Limb (tissue), 2 donors: Measurements from ENCODE around the gene ZNF628.
"Not testable (repeated sequence)": the region's sequence is repeated elsewhere in the genome, so short reads cannot be mapped to it uniquely, and the experiment has no call there.

ENCODE experiments used
- DNase-seq, 2 donors: peaks; one replicate each; pipeline ENCODE4 v3.0.0-alpha.2; 2016; ENCODE audit errors: extremely low spot score in 2 of 2

The ZNF628 gene

DNA sequence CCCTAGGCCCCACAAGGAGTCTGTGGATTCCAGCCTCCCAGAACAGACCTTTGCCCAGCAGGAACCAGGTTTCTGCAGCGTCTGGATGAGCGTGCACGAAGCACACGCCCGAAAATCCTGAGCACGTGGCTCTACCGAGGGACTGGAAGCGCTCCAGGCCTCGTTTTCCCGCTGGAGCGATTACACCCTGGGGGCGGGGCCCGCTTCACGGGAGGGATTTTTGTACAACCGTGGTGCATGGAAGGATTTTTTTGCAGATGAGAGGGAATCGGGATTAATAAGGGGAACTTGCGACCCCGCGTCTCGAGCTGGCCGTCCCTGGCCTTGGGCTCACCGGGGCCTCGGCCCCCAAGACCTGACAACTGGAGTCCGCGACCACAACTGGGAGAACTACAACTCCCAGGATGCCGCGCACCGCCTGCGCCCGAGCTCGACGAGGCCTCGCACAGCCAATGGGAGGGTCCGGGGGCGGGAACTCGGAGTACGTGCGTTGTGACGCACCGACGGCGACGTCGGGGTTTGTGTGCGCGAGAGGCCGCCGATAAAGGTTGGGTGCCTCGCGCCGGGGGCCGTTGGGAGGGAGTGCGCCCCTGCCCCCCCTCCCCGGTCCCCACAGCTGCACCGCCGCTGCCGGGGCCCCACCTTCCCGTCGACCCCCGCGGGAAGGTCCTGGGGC is at the start of gene ZNF628:
Gene ZNF628 (plus strand): TSS at position 518 of the 676 bp plus-strand sequence. CDS start 3,294 bp downstream, outside the sequence.
- DNase-seq = peak; percentile 98 to 99

DNA sequence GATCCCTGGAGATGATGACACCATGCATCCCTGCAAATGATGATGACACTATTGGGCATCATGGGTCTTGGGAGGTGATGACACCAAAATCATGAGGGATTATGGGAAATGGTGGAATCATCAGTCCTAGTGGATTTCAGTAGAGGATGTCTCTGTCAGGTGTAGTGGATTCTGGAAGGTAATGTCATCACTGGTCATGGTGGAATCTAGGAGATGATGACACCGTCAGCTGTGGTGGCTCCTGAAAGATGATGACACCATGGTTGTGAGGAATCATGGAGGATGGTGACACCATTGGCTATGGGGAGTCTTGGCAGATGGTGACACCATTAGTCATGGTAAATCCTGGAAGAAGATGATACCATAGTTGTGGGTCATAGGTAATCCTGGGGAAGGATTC is 45.2 kb upstream of the ZNF628 start:
- DNase-seq = no peak

DNA sequence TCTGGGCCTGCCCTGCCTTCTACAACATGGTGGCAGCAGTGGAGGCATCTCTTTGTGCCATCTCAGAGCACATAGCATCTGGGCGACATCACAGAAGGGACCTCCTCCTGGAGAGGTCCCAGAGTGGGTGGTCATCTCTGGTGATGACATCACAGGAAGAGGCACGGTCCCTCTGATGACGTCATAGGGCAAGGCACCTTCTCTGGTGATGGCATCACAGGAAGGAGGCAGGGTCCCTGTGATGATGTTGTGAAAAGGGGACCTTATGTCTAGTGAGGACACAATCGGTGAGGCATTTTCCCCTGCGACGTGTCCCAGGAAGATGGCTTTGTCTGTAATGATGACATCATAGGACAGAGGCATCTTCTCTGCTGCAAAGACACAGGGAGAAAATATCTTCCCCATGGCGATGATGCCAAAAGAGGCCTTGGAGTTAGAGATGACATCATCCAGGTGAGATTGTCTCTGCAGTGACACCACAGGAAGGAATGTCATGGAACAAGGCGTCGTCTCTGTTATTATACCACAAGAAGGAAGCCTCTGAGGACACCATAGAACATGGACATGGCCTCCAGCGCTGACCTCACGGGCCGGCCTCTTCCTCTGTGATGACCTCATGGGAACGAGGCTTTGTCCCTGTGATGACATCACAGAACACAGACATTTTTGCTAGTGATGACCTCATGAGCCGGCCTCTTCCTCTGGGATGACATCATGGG is 44.0 kb upstream of the ZNF628 start:
- no peak for DNase-seq

GRCh38 chr19:55433292-55433691 is 43.1 kb upstream of the ZNF628 start:
- DNase-seq = no peak

- DNase-seq = no peak
Observed at GRCh38 chr19:55434356-55434919, 42.0 kb upstream of the ZNF628 start.

DNA sequence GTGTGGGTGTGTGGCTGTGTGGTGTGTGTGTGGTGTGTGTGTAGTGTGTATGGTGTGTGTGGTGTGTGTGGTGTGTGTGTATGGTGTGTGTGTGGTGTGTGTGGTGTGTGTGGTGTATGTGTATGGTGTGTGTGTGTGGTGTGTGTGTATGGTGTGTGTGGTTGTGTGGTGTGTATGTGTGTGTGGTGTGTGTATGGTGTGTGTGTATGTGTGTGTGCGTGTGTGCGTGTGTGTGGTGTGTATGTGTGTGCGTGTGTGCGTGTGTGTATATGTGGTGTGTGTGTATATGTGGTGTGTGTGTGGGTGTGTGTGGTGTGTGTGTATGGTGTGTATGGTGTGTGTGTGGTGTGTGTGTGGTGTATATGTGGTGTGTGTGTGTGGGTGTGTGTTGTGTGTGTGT is 41.4 kb upstream of the ZNF628 start:
- no peak for DNase-seq

DNA sequence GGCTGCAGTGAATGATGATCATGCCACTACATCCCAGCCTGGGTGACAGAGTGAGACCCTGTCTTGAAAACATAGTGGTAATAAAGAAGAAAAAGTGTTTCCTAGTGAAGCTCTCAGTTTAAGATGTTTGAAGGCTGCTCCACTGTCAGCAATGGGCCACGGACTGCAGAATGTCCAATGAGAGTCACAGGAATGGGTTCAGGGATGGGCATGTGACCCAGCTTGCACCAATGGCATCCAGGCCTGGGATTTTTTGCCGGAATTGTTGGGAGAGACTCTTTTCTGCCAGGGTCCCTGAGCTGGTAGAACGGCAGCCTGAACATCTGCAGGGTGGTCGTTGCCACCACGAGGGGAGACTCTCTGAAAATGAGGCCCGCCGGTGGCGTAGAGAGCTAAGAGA is 39.6 kb upstream of the ZNF628 start:
- no peak for DNase-seq

DNA sequence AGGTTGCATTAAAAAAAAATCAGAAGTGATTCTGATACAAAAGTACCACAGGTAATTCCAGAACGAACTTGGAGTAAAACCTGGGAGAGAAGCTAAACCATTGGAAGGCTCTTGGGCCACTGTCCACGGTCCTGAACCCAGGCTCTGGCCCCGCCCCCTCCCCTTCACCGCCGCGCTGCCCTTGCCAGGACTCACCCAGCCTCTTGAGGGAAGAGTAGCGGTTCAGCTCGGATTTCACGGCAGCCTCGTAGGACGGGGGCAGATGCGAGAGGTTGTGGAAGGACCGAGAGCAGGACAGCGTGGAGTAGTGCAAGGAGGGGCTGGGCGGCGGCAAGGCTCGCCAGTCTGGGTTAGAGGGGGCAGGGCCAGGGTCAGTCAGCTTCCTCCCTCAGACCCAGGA is 39.0 kb upstream of the ZNF628 start:
- DNase-seq = peak; percentile 57 to 85

DNA sequence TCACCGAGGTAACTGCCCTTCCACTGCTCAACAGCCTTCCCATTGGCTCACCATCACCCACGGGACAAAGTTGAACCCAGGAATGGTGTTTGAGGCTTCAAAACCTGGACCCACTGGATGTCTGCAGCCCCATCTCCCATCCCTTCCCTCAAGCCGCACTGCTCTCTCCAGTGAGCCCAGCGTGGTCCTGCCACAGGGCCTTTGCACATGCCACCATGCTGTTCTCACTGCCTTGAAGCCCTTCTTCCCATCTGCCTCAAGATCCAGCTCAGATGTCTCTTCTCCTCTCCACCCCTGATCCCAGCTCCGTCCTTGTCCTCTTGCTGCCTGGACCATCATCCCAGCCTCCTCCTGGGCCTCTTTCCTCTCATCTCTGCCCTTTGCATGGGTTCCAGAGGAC is 37.4 kb upstream of the ZNF628 start:
- no peak for DNase-seq

DNA sequence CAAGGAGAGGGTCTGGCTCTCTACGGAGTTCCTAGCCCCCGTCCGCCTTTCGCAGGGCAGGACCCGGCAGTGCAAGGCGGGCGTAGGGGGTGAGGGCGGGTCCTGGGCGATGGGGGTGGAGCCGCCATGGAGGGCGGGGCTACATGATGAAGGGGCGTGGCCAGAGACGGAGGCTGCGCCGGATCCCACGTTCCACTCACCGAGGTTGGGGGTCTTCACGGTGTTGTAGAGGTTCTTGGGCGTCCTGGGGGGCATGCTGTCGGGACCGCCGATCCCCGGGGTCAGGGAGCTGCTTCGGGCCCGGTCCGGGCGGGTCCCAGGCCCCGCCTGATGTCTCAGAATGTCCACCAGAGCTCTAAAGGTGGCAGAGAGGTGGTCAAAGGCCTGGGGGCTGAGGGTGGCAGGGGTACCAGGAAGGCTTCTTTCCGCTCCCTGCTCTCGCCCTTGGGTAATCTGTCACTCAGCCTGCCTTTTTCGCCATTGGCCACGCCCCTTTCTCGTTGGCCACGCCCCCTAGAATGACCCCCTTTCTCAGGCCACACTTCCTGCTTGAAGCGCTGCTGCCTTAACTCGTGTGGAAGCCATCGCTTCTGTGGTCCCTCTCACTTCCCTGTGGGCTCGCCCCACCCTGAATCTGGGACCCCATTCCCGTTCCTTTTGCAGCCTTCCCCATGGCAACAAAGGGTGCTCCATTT is 35.9 kb upstream of the ZNF628 start:
- no peak for DNase-seq

DNA sequence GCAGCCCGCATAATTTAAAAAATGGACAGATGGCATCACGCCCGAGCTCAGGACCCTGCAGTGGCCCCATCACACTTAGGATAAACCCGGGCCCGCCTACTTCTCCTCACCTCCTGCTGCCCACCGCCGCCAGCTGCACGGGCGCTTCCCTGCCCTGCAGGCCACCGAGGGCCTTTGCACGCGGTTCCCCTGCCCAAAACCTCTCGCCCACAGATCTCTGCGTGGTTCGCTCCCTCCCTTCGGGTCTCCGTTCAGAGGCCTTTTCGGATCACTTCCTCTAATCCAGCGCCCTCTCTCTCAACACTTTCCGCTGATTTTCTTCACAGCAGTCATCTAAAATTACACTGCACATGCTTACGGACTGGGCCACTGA is 35.1 kb upstream of the ZNF628 start:
- DNase-seq = no peak

GRCh38 chr19:55441692-55442321 is 34.6 kb upstream of the ZNF628 start:
- no peak for DNase-seq

DNA sequence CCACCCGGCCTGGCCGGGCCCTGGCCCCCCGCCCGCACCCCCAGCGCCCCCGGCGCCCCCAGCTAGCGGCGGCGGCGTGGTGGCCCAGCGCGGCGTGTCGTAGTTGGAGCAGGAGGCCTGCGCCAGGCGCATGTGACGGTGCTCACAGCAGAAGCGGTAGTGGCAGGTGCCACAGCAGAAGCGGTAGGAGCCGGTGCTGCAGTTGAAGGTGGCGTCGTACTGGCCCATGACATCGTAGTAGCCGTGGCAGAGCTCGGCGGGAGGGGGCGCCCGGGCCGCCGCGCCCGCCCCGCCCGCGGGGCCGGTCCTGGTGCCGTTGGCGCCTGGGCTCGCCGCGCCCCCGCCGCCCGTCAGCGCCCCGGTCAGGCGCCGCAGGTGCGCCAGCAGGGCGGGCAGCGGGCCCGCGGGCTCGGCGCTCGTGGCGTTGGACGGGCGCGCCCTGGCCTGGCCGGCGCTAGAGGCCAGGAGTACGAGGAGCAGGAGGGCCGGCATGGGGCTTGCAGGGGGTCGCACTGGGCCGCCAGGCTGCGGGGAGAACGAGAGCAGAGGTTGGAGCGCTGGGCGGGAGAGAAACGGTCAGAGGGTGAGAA is 34.0 kb upstream of the ZNF628 start:
- DNase-seq = no peak

DNA sequence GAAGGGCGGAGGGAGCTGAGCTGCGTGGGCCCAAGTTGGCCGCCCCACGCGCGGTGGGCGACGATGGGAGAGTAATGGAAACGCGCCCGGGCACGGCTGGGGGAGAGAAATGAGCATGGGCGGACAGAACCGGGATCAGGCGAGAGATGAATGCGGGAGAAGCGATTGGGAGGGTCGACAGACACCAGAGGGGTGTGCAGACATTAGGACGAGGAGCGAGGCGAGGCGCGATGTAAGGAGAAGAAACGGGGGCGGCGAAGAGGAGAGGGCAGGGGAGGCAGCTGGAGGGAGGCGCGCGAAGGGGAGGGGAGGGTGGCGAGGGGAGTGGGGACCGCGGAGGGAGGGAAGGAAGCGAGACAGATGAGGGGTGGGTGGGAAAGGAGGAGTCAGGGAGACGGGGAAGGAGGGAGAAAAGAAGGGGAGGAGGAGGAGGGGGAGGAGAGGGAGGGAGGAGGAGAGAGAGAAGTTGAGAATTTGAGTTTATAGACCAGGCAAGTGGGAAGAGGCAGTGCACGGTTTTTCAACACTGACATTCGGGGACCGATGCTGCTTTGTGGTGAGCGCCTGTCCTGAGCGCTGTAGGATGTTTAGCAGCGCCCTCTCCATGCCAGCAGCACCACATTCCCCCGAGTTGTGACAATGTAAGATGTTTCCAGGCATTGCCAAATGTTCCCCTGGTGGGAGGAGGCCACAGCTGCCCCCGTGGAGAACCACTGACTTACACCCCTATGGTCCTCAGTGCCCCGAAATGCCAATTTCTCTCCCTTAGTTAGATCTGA is 33.2 kb upstream of the ZNF628 start, which contains the start of gene SHISA7:
Gene SHISA7 (minus strand): TSS at position 256 of the 779 bp plus-strand sequence. CDS start 437 bp downstream, outside the sequence.
- DNase-seq = no peak

- DNase-seq = no peak
Observed at GRCh38 chr19:55443824-55444480, 32.5 kb upstream of the ZNF628 start.

GRCh38 chr19:55444646-55445045 is 31.8 kb upstream of the ZNF628 start:
- DNase-seq = no peak

DNA sequence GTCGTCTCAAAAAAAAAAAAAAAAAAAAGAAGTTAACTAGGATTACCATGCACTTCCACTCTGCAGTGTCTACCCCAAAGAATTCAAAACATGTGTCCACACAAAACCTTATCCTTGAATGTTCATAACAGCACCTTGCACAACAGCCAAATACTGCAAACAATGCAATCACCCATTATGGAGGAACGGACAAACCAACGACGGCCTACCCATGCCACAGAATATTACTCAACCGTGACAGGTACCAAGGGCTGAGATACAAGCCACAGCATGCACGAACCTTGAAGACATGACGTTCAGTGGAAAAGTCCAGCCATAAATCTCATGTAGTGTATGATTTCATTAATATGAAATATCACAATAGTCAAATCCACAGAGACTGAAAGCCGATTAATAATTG is 30.4 kb upstream of the ZNF628 start:
- DNase-seq = no peak

GRCh38 chr19:55447421-55448174 is 28.8 kb upstream of the ZNF628 start:
- no peak for DNase-seq

DNA sequence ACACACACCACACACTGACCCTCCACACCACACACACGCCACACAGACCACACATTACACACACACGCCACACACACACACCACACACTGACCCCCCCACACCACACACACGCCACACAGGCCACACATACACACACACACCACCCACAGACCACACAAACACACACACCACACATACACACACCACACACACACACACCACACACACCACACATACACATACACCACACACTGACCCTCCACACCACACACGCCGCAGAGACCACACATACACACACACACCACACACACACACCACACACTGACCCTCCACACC is 28.3 kb upstream of the ZNF628 start:
- not testable (repeated sequence) for DNase-seq
